NB4 (cell line): Measurements from ENCODE around the gene PPP6R1.

Experiments used
- CTCF ChIP-seq: IDR thresholded peaks from one replicate; pipeline ENCODE4 v1.5.1; 2012; ENCODE audit warnings: low read depth, low read length
- MAX ChIP-seq: IDR thresholded peaks from 2 replicates; pipeline ENCODE4 v1.6.1; 2011; ENCODE audit warnings: low read depth, low read length
- MYC ChIP-seq: IDR thresholded peaks from 2 replicates; pipeline ENCODE4 v1.6.1; 2011; ENCODE audit warnings: low read depth, low read length
- POLR2A ChIP-seq: IDR thresholded peaks from 2 replicates; pipeline ENCODE4 v1.6.1; 2011; ENCODE audit warnings: mild to moderate bottlenecking; ENCODE audit not compliant: insufficient read length; ENCODE audit errors: extremely low read depth

- no peak for TF ChIP-seq MAX
- no peak for TF ChIP-seq CTCF
- no peak for TF ChIP-seq MYC
- no peak for TF ChIP-seq POLR2A
These were observed 44.7 kb upstream of the PPP6R1 start for GRCh38 chr19:55303477-55303876.
